Loucy (cell line): ENCODE measurements around the gene ZNF319.

Experiments used
- H2AFZ ChIP-seq: fragments of 200-600 bp; sonication (generic); 2 replicates; pipeline ENCODE4 v1.6.0; 2016; ENCODE audit warnings: antibody characterized with exemption, mild to moderate bottlenecking, low read length, moderate library complexity
- H3F3A ChIP-seq: fragments of 200-600 bp; 2 replicates; pipeline ENCODE4 v1.6.0; 2016; ENCODE audit warnings: antibody characterized with exemption, low read depth, mild to moderate bottlenecking
- H3K27me3 ChIP-seq: fragments of 200-600 bp; sonication (generic); 2 replicates; pipeline ENCODE4 v1.6.1; 2014; ENCODE audit warnings: low read length, mild to moderate bottlenecking; ENCODE audit not compliant: insufficient read depth, poor library complexity, severe bottlenecking
- H3K36me3 ChIP-seq: fragments of 200-600 bp; sonication (generic); 2 replicates; pipeline ENCODE4 v1.6.1; 2016; ENCODE audit warnings: low read length; ENCODE audit not compliant: insufficient read depth
- H3K4me1 ChIP-seq: fragments of 200-600 bp; sonication (generic); 2 replicates; pipeline ENCODE4 v1.5.1; 2014; ENCODE audit warnings: low read length, mild to moderate bottlenecking; ENCODE audit not compliant: insufficient read depth, poor library complexity, severe bottlenecking
- H3K4me2 ChIP-seq: fragments of 200-600 bp; sonication (generic); 2 replicates; pipeline ENCODE4 v1.6.0; 2014; ENCODE audit warnings: antibody characterized with exemption, low read length, low read depth, mild to moderate bottlenecking; ENCODE audit not compliant: poor library complexity, severe bottlenecking
- H3K4me3 ChIP-seq: fragments of 200-600 bp; sonication (generic); 2 replicates; pipeline ENCODE4 v1.5.1; 2014; ENCODE audit warnings: low read length, mild to moderate bottlenecking, mixed read lengths; ENCODE audit not compliant: poor library complexity, severe bottlenecking
- H3K79me2 ChIP-seq: fragments of 200-600 bp; sonication (generic); 2 replicates; pipeline ENCODE4 v1.6.1; 2014; ENCODE audit warnings: low read length; ENCODE audit not compliant: insufficient read depth
- H3K9ac ChIP-seq: fragments of 200-600 bp; sonication (generic); 2 replicates; pipeline ENCODE4 v1.6.0; 2014; ENCODE audit warnings: mild to moderate bottlenecking, low read depth, low read length, moderate library complexity; ENCODE audit not compliant: poor library complexity, severe bottlenecking
- H3K9me2 ChIP-seq: fragments of 200-600 bp; sonication (generic); replicated peaks from 2 replicates; pipeline ENCODE4 v1.6.1; 2016; ENCODE audit warnings: low read depth, low read length, mixed read lengths
- H3K9me3 ChIP-seq: fragments of 200-600 bp; sonication (generic); 2 replicates; pipeline ENCODE4 v1.6.1; 2014; ENCODE audit warnings: mild to moderate bottlenecking, antibody characterized with exemption, low read length, low read depth; ENCODE audit not compliant: insufficient read depth
- H4K20me1 ChIP-seq: fragments of 200-600 bp; sonication (generic); 2 replicates; pipeline ENCODE4 v1.6.0; 2014; ENCODE audit warnings: antibody characterized with exemption, low read length, mild to moderate bottlenecking; ENCODE audit not compliant: insufficient read depth, poor library complexity, severe bottlenecking
- CTCF ChIP-seq: fragments of 200-600 bp; sonication (generic); conservative IDR thresholded peaks from 2 replicates; pipeline ENCODE4 v1.5.1; 2014; ENCODE audit warnings: mild to moderate bottlenecking, antibody characterized with exemption, low read length
- EZH2phosphoT487 ChIP-seq: fragments of 200-600 bp; IDR thresholded peaks from 2 replicates; pipeline ENCODE4 v1.6.1; 2018; ENCODE audit warnings: antibody characterized with exemption, mild to moderate bottlenecking, moderate library complexity, borderline replicate concordance

ZNF319 gene

GRCh38 chr16:58040945-58041627, 40.6 kb upstream of the ZNF319 start:
- H3K9ac ChIP-seq = no peak overlapping the region
- H3K9me3 ChIP-seq = no peaks in the 10 kb centered on the region
- no peak overlapping the region for H2AFZ ChIP-seq
- TF ChIP-seq CTCF = no peak
- TF ChIP-seq EZH2phosphoT487 = no peak
- no peaks in the 10 kb centered on the region for H3K9me2 ChIP-seq
- no peaks in the 10 kb centered on the region for H3K4me1 ChIP-seq
- H4K20me1 ChIP-seq = no peaks in the 10 kb centered on the region
- no peaks in the 10 kb centered on the region for H3K79me2 ChIP-seq
- H3F3A ChIP-seq = no peaks in the 10 kb centered on the region
- H3K36me3 ChIP-seq = no peaks in the 10 kb centered on the region
- no peaks in the 10 kb centered on the region for H3K27me3 ChIP-seq
- H3K4me2 ChIP-seq = no peak overlapping the region
- H3K4me3 ChIP-seq = no peak overlapping the region

- Histone ChIP-seq H3K79me2 (no peaks in the 10 kb centered on the region), H3K9me2 (no peaks in the 10 kb centered on the region), H2AFZ (no peak overlapping the region), H3K36me3 (no peaks in the 10 kb centered on the region), H3K9me3 (no peaks in the 10 kb centered on the region), H3K4me1 (no peaks in the 10 kb centered on the region), H3K4me2 (no peak overlapping the region), H3K9ac (no peak overlapping the region), H3F3A (no peaks in the 10 kb centered on the region), H3K27me3 (no peaks in the 10 kb centered on the region), H4K20me1 (no peaks in the 10 kb centered on the region), H3K4me3 (no peak overlapping the region)
- TF ChIP-seq CTCF (no peak), EZH2phosphoT487 (no peak)
Observed at GRCh38 chr16:58040496-58040846, 40.0 kb upstream of the ZNF319 start.

GRCh38 chr16:58039829-58040495, 39.5 kb upstream of the ZNF319 start:
- Histone ChIP-seq H3K9me3 (no peaks in the 10 kb centered on the region), H4K20me1 (no peaks in the 10 kb centered on the region), H3K79me2 (no peaks in the 10 kb centered on the region), H3K9me2 (no peaks in the 10 kb centered on the region), H3F3A (no peaks in the 10 kb centered on the region), H3K9ac (no peak overlapping the region), H3K4me1 (no peaks in the 10 kb centered on the region), H3K4me3 (no peak overlapping the region), H3K36me3 (no peaks in the 10 kb centered on the region), H3K27me3 (no peaks in the 10 kb centered on the region), H2AFZ (no peak overlapping the region), H3K4me2 (no peak overlapping the region)
- TF ChIP-seq EZH2phosphoT487 (no peak), CTCF (no peak)
